Nephron progenitor cell (in vitro differentiated cells): Measurements from ENCODE around the gene ALOX15.
A peak's percentile ranks its signal among the peaks of the same experiment; 100 is the strongest.

Experiments
- DNase-seq: peaks from one replicate; pipeline ENCODE4 v3.0.0; 2021
- H3K27ac Mint-ChIP-seq: 2 replicates; pipeline ENCODE4 v1.8.0; 2021; ENCODE audit warnings: mild to moderate bottlenecking, moderate library complexity, mixed read lengths
- H3K27me3 Mint-ChIP-seq: 2 replicates; pipeline ENCODE4 v1.8.0; 2021; ENCODE audit warnings: mild to moderate bottlenecking, low read depth, mixed read lengths; ENCODE audit not compliant: poor library complexity
- H3K36me3 Mint-ChIP-seq: 2 replicates; pipeline ENCODE4 v1.8.0; 2021; ENCODE audit warnings: low read depth, mixed read lengths
- H3K4me1 Mint-ChIP-seq: 2 replicates; pipeline ENCODE4 v1.8.0; 2021; ENCODE audit warnings: mixed read lengths
- H3K4me3 Mint-ChIP-seq: 2 replicates; pipeline ENCODE4 v1.8.0; 2021; ENCODE audit warnings: mild to moderate bottlenecking, moderate library complexity, mixed read lengths
- H3K9me3 Mint-ChIP-seq: 2 replicates; pipeline ENCODE4 v1.8.0; 2021; ENCODE audit warnings: mild to moderate bottlenecking, moderate library complexity, mixed read lengths
- TF ChIP-seq, protein P1 (sequence below): fragments of 200-600 bp; sonication (generic); IDR thresholded peaks from 2 replicates; pipeline ENCODE4 v1.5.0; 2021; ENCODE audit warnings: antibody characterized with exemption

The ALOX15 gene

GRCh38 chr17:4634976-4635375 lies 6.5 kb downstream of the ALOX15 start:
- peaks cover 71% of the 10 kb centered on the region for H3K27me3 Mint-ChIP-seq
- TF ChIP-seq, protein P1, sequence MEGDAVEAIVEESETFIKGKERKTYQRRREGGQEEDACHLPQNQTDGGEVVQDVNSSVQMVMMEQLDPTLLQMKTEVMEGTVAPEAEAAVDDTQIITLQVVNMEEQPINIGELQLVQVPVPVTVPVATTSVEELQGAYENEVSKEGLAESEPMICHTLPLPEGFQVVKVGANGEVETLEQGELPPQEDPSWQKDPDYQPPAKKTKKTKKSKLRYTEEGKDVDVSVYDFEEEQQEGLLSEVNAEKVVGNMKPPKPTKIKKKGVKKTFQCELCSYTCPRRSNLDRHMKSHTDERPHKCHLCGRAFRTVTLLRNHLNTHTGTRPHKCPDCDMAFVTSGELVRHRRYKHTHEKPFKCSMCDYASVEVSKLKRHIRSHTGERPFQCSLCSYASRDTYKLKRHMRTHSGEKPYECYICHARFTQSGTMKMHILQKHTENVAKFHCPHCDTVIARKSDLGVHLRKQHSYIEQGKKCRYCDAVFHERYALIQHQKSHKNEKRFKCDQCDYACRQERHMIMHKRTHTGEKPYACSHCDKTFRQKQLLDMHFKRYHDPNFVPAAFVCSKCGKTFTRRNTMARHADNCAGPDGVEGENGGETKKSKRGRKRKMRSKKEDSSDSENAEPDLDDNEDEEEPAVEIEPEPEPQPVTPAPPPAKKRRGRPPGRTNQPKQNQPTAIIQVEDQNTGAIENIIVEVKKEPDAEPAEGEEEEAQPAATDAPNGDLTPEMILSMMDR: no peak
- H3K27ac Mint-ChIP-seq: no peak overlapping the region
- no peak for DNase-seq
- no peaks in the 10 kb centered on the region for H3K36me3 Mint-ChIP-seq
- H3K4me3 Mint-ChIP-seq: no peak overlapping the region
- H3K9me3 Mint-ChIP-seq: peaks cover 5% of the 10 kb centered on the region
- H3K4me1 Mint-ChIP-seq: peaks cover 48% of the 10 kb centered on the region

DNA sequence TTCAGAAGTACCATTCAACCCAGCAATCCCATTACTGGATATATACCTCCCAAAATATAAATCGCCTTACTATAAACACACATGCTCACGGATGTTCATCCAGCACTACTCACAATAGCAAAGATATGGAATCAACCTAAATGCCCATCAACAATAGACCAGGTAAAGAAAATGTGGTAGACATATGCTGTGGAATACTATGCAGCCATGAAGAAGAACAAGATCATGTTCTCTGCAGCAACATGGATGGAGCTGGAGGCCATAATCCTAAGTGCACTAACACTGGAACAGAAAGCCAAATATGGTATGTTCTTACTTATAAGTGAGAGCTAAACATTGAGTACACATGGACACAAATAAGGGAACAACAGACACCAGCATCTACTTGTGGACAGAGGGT lies 7.8 kb downstream of the ALOX15 start:
- H3K9me3 Mint-ChIP-seq: peaks cover 5% of the 10 kb centered on the region
- peaks cover 40% of the 10 kb centered on the region for H3K4me1 Mint-ChIP-seq
- no peaks in the 10 kb centered on the region for H3K36me3 Mint-ChIP-seq
- no peak for DNase-seq
- H3K4me3 Mint-ChIP-seq: no peak overlapping the region
- TF ChIP-seq, protein P1: no peak
- no peak overlapping the region for H3K27ac Mint-ChIP-seq
- H3K27me3 Mint-ChIP-seq: peaks cover 66% of the 10 kb centered on the region

DNA sequence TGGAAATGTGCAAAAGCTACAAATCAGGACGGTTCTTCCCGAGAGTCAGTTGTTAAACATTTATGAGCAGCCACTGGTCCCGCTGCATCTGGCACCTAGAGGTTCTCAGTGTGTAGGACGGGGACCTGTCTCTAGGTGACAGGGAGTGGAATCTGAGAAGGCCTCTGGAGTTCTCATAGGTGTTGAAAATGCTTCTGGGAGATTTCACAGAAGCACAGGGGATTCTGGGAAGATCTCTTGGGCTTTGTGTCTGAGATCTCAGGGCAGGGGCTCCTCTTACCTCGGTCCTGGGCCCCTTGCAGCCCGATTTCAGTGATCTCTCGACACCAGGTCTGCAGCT lies 8.9 kb downstream of the ALOX15 start:
- peaks cover 40% of the 10 kb centered on the region for H3K4me1 Mint-ChIP-seq
- no peaks in the 10 kb centered on the region for H3K36me3 Mint-ChIP-seq
- TF ChIP-seq, protein P1: no peak
- no peak for DNase-seq
- H3K4me3 Mint-ChIP-seq: no peak overlapping the region
- no peak overlapping the region for H3K27ac Mint-ChIP-seq
- peaks cover 5% of the 10 kb centered on the region for H3K9me3 Mint-ChIP-seq
- peaks cover 55% of the 10 kb centered on the region for H3K27me3 Mint-ChIP-seq

- Mint-ChIP-seq H3K27me3 (peaks cover 50% of the 10 kb centered on the region), H3K27ac (no peak overlapping the region), H3K9me3 (peaks cover 5% of the 10 kb centered on the region), H3K36me3 (no peaks in the 10 kb centered on the region), H3K4me3 (peak overlapping the region; percentile 47), H3K4me1 (peaks cover 46% of the 10 kb centered on the region)
- DNase-seq: no peak
- TF ChIP-seq, protein P1: no peak
Measured at GRCh38 chr17:4631836-4632580, 9.5 kb downstream of the ALOX15 start.

GRCh38 chr17:4631431-4631830 lies 10.0 kb downstream of the ALOX15 start:
- Mint-ChIP-seq H3K27me3 (peaks cover 44% of the 10 kb centered on the region), H3K36me3 (no peaks in the 10 kb centered on the region), H3K4me1 (peaks cover 48% of the 10 kb centered on the region), H3K9me3 (peaks cover 5% of the 10 kb centered on the region), H3K4me3 (no peak overlapping the region), H3K27ac (no peak overlapping the region)
- TF ChIP-seq, protein P1: no peak
- DNase-seq: no peak

DNA sequence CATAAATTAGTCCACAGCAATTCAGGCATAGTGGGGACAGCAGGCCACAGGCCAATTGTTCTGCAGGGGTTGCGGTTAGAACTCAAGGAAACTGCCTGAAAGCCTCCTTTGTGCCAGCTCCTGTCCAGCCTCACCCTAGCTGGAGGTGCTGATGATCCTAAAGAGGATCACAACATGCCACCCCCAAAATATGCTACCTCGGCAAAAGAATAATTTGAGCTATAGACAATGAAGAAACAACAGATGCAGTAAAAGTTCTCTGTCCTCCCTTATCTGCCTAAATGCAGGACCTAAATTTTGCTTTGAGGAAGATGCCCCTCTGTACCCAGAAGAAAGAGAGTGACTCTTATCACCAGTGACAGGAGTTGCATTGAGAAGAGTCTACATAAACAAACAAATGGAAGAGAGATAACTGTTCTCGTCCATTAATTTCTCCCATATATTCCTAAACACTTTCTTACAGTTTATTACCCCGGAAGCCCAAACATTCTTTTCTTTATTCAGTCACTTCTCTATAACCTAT lies 14.7 kb downstream of the ALOX15 start:
- TF ChIP-seq, protein P1: no peak
- H3K36me3 Mint-ChIP-seq: no peaks in the 10 kb centered on the region
- DNase-seq: no peak
- H3K4me3 Mint-ChIP-seq: no peak overlapping the region
- H3K27me3 Mint-ChIP-seq: peaks cover 7% of the 10 kb centered on the region
- peaks cover 3% of the 10 kb centered on the region for H3K9me3 Mint-ChIP-seq
- peak overlapping the region; percentile 38 for H3K27ac Mint-ChIP-seq
- H3K4me1 Mint-ChIP-seq: peaks cover 39% of the 10 kb centered on the region
